Karpas-422 (cell line): ENCODE data around the gene STRADA. TPM values are rescaled to one million over a fixed set of nuclear protein-coding genes. Genes with fewer than 3 reads are reported as not detected.

Experiments used
- DNase-seq: peaks from one replicate; pipeline ENCODE4 v3.0.0-alpha.2; 2015
- H2AFZ ChIP-seq: fragments of 200-600 bp; sonication (generic); 2 replicates; pipeline ENCODE4 v1.6.1; 2014; ENCODE audit warnings: antibody characterized with exemption, low read length, mixed read lengths
- H3K27ac ChIP-seq: fragments of 200-600 bp; sonication (generic); 2 replicates; pipeline ENCODE4 v1.5.1; 2014; ENCODE audit warnings: mild to moderate bottlenecking, low read length, moderate library complexity
- H3K27me3 ChIP-seq: fragments of 200-600 bp; sonication (generic); 2 replicates; pipeline ENCODE4 v1.6.1; 2014; ENCODE audit warnings: low read length, mixed read lengths
- H3K36me3 ChIP-seq: fragments of 200-600 bp; sonication (generic); 2 replicates; pipeline ENCODE4 v1.6.1; 2014; ENCODE audit warnings: low read length, mixed read lengths; ENCODE audit not compliant: insufficient read depth
- H3K4me1 ChIP-seq: fragments of 200-600 bp; sonication (generic); 2 replicates; pipeline ENCODE4 v1.6.1; 2014; ENCODE audit warnings: mild to moderate bottlenecking, low read length, mixed read lengths
- H3K4me2 ChIP-seq: fragments of 200-600 bp; sonication (generic); 2 replicates; pipeline ENCODE4 v1.6.1; 2014; ENCODE audit warnings: low read length, low read depth, mild to moderate bottlenecking; ENCODE audit not compliant: poor library complexity, severe bottlenecking
- H3K4me3 ChIP-seq: fragments of 200-600 bp; sonication (generic); 2 replicates; pipeline ENCODE4 v1.5.1; 2014; ENCODE audit warnings: mild to moderate bottlenecking, antibody characterized with exemption, low read length, mixed read lengths
- H3K79me2 ChIP-seq: fragments of 200-600 bp; sonication (generic); 2 replicates; pipeline ENCODE4 v1.6.1; 2014; ENCODE audit warnings: mild to moderate bottlenecking, low read length, mixed read lengths
- H3K9ac ChIP-seq: fragments of 200-600 bp; sonication (generic); 2 replicates; pipeline ENCODE4 v1.6.0; 2014; ENCODE audit warnings: low read length
- H3K9me2 ChIP-seq: fragments of 200-600 bp; sonication (generic), shearing (Covaris generic); replicated peaks from 2 replicates; pipeline ENCODE4 v1.6.0; 2014; ENCODE audit warnings: mild to moderate bottlenecking, low read length, moderate library complexity; ENCODE audit not compliant: insufficient read depth
- H3K9me3 ChIP-seq: fragments of 300-700, 200-600 bp; sonication (generic); 2 replicates; pipeline ENCODE4 v1.6.1; 2014; ENCODE audit warnings: low read length, mixed read lengths
- H4K20me1 ChIP-seq: fragments of 200-600 bp; sonication (generic); 2 replicates; pipeline ENCODE4 v1.6.1; 2014; ENCODE audit warnings: mild to moderate bottlenecking, antibody characterized with exemption, low read length, low read depth; ENCODE audit not compliant: insufficient read depth
- total RNA-seq: library from RNA; depleted of rRNA; stranded (reverse); fragments of >200 nt; shearing (Covaris generic); gene quantifications from 2 replicates; pipeline ENCODE4 v1.2.3, GENCODE V29; 2014; ENCODE audit warnings: low replicate concordance

Gene STRADA
- total RNA-seq, 1 experiment from 2014 or later = 25.8 TPM

- H3K4me2 ChIP-seq = peak overlapping the region; percentile 93
- peaks cover 73% of the 10 kb centered on the region for H3K4me1 ChIP-seq
- peaks cover 20% of the 10 kb centered on the region for H3K36me3 ChIP-seq
- H3K27ac ChIP-seq = peak overlapping the region; percentile 96
- H3K27me3 ChIP-seq = no peaks in the 10 kb centered on the region
- H3K9me3 ChIP-seq = no peaks in the 10 kb centered on the region
- peaks cover 37% of the 10 kb centered on the region for H3K79me2 ChIP-seq
- H4K20me1 ChIP-seq = no peaks in the 10 kb centered on the region
- peak overlapping the region; percentile 82 for H3K9ac ChIP-seq
- no peaks in the 10 kb centered on the region for H3K9me2 ChIP-seq
- peak; percentile 76 for DNase-seq
- no peak overlapping the region for H2AFZ ChIP-seq
- H3K4me3 ChIP-seq = peak overlapping the region; percentile 76
Measured at GRCh38 chr17:63698381-63698885, 43.2 kb downstream of the STRADA start.

GRCh38 chr17:63697341-63698286, 44.0 kb downstream of the STRADA start:
- Histone ChIP-seq H3K79me2 (peaks cover 29% of the 10 kb centered on the region), H3K4me1 (peaks cover 64% of the 10 kb centered on the region), H4K20me1 (no peaks in the 10 kb centered on the region), H3K27ac (peak overlapping the region; percentile 96), H3K4me3 (peak overlapping the region; percentile 76), H3K27me3 (no peaks in the 10 kb centered on the region), H2AFZ (no peak overlapping the region), H3K9me2 (no peaks in the 10 kb centered on the region), H3K36me3 (peaks cover 12% of the 10 kb centered on the region), H3K9me3 (no peaks in the 10 kb centered on the region), H3K9ac (peak overlapping the region; percentile 82), H3K4me2 (peak overlapping the region; percentile 93)
- DNase-seq = peak; percentile 95

GRCh38 chr17:63696381-63696961, 45.1 kb downstream of the STRADA start:
- no peaks in the 10 kb centered on the region for H3K27me3 ChIP-seq
- H2AFZ ChIP-seq = no peak overlapping the region
- H3K9ac ChIP-seq = peak overlapping the region; percentile 82
- H3K4me3 ChIP-seq = peak overlapping the region; percentile 76; the same call in 1 of the 2 replicates
- DNase-seq = peak; percentile 90
- H3K27ac ChIP-seq = peak overlapping the region; percentile 96
- H3K9me2 ChIP-seq = no peaks in the 10 kb centered on the region
- no peaks in the 10 kb centered on the region for H3K9me3 ChIP-seq
- peak overlapping the region; percentile 93 for H3K4me2 ChIP-seq
- peaks cover 12% of the 10 kb centered on the region for H3K36me3 ChIP-seq
- peaks cover 19% of the 10 kb centered on the region for H3K79me2 ChIP-seq
- H4K20me1 ChIP-seq = no peaks in the 10 kb centered on the region
- peaks cover 54% of the 10 kb centered on the region for H3K4me1 ChIP-seq

- no peak for DNase-seq
- Histone ChIP-seq H3K9ac (peak overlapping the region; percentile 82), H3K36me3 (peaks cover 12% of the 10 kb centered on the region), H3K79me2 (peaks cover 14% of the 10 kb centered on the region), H3K9me2 (no peaks in the 10 kb centered on the region), H3K27ac (peak overlapping the region; percentile 96), H4K20me1 (no peaks in the 10 kb centered on the region), H2AFZ (no peak overlapping the region), H3K9me3 (no peaks in the 10 kb centered on the region), H3K27me3 (no peaks in the 10 kb centered on the region), H3K4me1 (peaks cover 48% of the 10 kb centered on the region), H3K4me2 (peak overlapping the region; percentile 93), H3K4me3 (peak overlapping the region; percentile 76; the same call in 1 of the 2 replicates)
Measured at GRCh38 chr17:63695889-63696288, 45.7 kb downstream of the STRADA start.

- Histone ChIP-seq H4K20me1 (no peaks in the 10 kb centered on the region), H3K9me3 (no peaks in the 10 kb centered on the region), H3K27me3 (no peaks in the 10 kb centered on the region), H3K9ac (peak overlapping the region; percentile 82), H3K4me2 (peak overlapping the region; percentile 93), H3K27ac (peak overlapping the region; percentile 96), H2AFZ (no peak overlapping the region), H3K9me2 (no peaks in the 10 kb centered on the region), H3K4me3 (peak overlapping the region; percentile 43; the same call in 1 of the 2 replicates), H3K79me2 (peaks cover 11% of the 10 kb centered on the region; the same call in 1 of the 2 replicates), H3K36me3 (peaks cover 12% of the 10 kb centered on the region), H3K4me1 (peaks cover 41% of the 10 kb centered on the region)
- DNase-seq = peak; percentile 78
Measured at GRCh38 chr17:63694950-63695773, 46.4 kb downstream of the STRADA start.

- H3K36me3 ChIP-seq = peaks cover 12% of the 10 kb centered on the region
- no peaks in the 10 kb centered on the region for H4K20me1 ChIP-seq
Measured at GRCh38 chr17:63694229-63694949, 47.2 kb downstream of the STRADA start.

GRCh38 chr17:63693411-63694113, 48.0 kb downstream of the STRADA start:
- no peaks in the 10 kb centered on the region for H4K20me1 ChIP-seq
- peaks cover 41% of the 10 kb centered on the region for H3K4me1 ChIP-seq
- peaks cover 6% of the 10 kb centered on the region; the same call in 1 of the 2 replicates for H3K79me2 ChIP-seq
- H2AFZ ChIP-seq = no peak overlapping the region
- no peaks in the 10 kb centered on the region for H3K9me3 ChIP-seq
- no peak overlapping the region for H3K4me3 ChIP-seq
- no peak overlapping the region for H3K4me2 ChIP-seq
- no peaks in the 10 kb centered on the region for H3K9me2 ChIP-seq
- H3K9ac ChIP-seq = no peak overlapping the region
- H3K36me3 ChIP-seq = peaks cover 12% of the 10 kb centered on the region
- H3K27me3 ChIP-seq = no peaks in the 10 kb centered on the region
- H3K27ac ChIP-seq = 0 out of 2 replicates have a peak overlapping the region, but pooled peaks have one; percentile 14
- peak; percentile 45 for DNase-seq

More at GRCh38 chr17:63694229-63694949, 47.2 kb downstream of the STRADA start:
- Histone ChIP-seq H3K9me3 (no peaks in the 10 kb centered on the region), H3K4me2 (peak overlapping the region; percentile 93), H3K9me2 (no peaks in the 10 kb centered on the region), H3K79me2 (peaks cover 11% of the 10 kb centered on the region; the same call in 1 of the 2 replicates), H3K27me3 (no peaks in the 10 kb centered on the region), H3K4me3 (no peak overlapping the region; the same call in 1 of the 2 replicates), H3K4me1 (peaks cover 41% of the 10 kb centered on the region), H3K9ac (peak overlapping the region; percentile 82), H2AFZ (no peak overlapping the region), H3K27ac (peak overlapping the region; percentile 96)
- DNase-seq = peak; percentile 50
